Activated CD8-positive, alpha-beta memory T cell treated with anti-CD3 and anti-CD28 coated beads, Interleukin-2, amount 50 U/mL, for 1 hour (primary cell): ENCODE measurements around the gene PLD3.
"Not testable (repeated sequence)": the region's sequence is repeated elsewhere in the genome, so short reads cannot be mapped to it uniquely, and the experiment has no call there.

Experiments
- DNase-seq: peaks from one replicate; pipeline ENCODE4 v3.0.0-alpha.2; 2020; ENCODE audit errors: extremely low read depth

PLD3 gene

GRCh38 chr19:40389404-40390083 lies 41.0 kb downstream of the PLD3 start:
- no peak for DNase-seq

GRCh38 chr19:40390084-40390742 lies 41.7 kb downstream of the PLD3 start, which contains the start of gene HIPK4:
Gene HIPK4 (minus strand): TSS chr19:40390181. CDS start chr19:40389902, 279 bp downstream.
- DNase-seq: no peak

DNA sequence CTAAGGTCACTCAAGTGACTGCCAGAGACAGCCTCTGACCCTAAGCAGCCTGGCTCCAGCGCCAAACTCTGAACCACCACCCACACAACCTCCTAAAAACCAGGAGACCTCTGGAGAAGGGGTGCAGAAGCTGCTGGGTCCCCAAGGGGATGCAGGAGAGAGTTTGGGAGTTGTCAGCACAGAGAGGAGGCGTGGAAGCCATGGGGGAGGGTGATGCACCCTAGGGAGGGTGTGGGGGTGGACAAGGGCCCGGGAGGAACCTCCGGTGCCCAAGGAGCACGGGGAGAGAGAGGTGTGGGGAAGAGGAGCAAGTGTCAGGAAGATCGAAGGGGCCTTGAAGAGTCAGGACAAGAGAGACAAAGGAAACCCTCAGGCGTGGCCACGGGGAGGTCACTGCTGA lies 43.6 kb downstream of the PLD3 start:
- DNase-seq: no peak

DNA sequence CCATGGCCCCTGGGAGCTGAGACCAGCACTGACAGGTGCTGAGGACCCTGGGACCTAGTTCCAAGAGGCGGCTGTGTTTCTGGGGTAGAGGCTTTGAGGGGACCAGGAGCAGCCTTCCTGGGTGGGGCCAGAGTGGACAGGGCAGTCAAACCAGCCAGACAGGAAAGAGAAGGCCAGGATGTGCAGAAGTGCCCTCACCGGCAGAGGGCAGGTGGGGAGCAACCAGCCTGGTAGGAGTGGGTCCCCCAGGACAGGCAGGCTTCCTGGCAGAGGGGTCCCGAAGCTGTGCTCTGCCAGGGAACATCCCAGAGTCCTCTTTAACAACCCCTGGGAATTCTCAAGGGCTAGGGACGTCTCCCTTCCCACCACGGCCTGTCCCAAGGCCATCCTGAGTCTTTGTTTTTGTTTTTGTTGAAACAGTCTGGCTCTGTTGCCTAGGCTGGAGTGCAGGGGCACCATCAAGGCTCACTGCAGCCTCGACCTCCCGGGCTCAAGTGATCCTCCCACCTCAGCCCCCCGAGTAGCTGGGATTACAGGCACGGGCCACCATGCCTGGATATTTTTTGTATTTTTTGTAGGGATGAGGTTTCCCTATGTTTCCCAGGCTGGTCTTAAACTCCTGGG lies 44.5 kb downstream of the PLD3 start:
- no peak for DNase-seq

- DNase-seq: no peak
These were observed 45.7 kb downstream of the PLD3 start for GRCh38 chr19:40393894-40394815.

- DNase-seq: no peak
These were observed 46.3 kb downstream of the PLD3 start for GRCh38 chr19:40394816-40395210.

DNA sequence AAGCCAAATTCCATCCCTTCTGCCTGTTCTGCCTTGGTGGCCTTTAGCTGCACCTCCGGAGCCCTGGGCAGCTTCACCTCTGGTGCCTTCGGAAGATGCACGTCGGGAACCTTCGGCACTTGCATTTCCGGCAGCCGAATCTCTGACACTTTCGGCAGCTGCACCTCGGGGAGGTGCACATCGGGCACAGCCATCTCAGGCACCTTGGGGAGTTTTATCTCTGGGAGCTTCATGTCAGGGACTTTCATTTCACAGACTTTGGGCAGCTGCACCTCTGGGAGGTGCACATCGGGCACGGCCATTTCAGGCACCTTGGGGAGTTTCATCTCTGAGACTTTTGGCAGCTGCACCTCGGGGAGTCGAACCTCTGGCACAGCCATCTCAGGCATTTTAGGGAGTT lies 47.5 kb downstream of the PLD3 start:
- no peak for DNase-seq

GRCh38 chr19:40396886-40397567 lies 48.5 kb downstream of the PLD3 start:
- DNase-seq: no peak

GRCh38 chr19:40397568-40397906 lies 49.0 kb downstream of the PLD3 start:
- DNase-seq: no peak

DNA sequence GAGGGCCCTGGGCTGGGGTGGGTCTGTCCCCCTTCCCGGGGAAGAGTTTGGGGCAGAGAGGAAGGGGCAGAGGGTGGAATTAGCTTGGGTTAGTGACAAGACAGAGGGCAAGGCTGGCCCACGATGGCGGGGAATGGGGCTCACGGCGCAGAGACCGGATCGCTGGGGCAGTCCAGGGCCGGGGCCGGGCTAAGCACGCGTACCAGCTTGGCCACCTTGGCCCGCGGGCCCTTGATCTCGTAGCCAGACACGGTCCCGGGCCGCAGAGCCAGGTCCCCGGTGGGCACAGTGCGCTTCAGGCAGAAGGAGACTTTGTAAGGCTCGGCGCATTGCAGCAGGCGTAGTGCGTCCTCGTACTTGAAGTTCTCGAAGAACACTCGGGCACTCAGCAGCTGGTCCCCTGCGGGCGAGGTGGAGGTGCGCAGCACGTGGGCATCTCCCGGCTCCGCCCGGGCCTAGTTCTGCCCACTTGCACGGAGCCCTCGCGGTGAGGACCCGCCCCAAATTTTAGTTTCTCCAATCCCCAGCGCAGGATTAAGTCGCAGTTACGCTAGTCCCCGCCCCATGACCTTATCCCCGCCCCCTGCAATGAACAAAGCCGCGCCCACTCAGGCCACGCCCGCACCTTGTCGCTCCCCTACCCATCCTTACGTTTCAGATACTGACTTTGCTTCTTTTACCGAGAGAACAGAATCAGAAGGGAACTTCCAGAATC lies 50.1 kb downstream of the PLD3 start:
- no peak for DNase-seq

DNA sequence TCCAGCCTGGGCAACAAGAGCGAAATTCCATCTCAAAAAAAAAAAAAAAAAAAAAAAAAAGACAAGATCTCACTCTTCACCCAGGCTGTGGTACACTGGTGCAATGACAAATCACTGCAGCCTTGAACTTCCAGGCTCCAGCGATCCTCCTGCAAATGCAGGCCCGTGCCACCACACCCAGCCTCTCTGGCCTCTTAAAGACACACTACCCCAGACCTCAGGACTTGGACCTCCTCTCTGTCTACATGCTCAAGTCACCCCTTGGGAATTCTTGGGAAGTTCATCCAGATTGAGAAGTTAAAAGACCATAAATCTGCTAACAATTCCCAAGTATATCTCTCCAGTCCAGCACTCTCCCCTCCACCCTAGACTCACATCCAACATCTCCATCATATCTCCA lies 52.1 kb downstream of the PLD3 start:
- DNase-seq: no peak

DNA sequence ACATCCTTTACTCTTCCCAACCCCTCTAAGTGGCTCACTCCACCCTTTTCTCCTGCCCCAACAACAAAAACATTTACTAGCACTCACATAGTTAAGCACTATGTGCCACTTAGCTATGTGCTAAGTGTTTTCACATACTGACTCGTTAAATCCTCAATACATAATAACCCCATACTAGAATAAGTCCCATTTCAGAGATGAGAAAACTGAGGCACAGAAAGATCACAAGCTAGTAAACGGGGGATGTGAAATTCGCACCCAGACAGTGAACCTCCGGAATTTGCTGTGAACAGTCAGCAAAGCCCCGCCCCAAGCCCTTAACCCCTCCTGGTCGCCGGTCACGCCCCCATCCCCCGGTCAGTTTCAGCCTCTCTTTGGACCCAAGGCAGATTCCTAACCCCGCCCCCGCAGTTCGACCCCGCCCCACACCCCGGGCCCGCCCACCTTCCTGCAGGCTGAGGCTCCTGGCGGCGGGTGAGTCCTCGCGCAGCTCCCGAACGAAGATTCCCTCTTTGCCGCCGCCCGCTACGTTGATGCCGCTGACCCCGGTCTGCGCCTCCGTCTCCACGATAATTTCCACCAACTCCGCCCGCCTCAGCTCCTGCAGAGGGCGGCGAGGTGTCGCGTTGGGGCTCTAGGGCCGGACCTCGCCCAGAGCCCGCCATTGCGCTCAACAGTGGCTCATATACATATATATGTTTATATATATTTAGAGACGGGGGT lies 54.9 kb downstream of the PLD3 start:
- DNase-seq: peak; percentile 27

DNA sequence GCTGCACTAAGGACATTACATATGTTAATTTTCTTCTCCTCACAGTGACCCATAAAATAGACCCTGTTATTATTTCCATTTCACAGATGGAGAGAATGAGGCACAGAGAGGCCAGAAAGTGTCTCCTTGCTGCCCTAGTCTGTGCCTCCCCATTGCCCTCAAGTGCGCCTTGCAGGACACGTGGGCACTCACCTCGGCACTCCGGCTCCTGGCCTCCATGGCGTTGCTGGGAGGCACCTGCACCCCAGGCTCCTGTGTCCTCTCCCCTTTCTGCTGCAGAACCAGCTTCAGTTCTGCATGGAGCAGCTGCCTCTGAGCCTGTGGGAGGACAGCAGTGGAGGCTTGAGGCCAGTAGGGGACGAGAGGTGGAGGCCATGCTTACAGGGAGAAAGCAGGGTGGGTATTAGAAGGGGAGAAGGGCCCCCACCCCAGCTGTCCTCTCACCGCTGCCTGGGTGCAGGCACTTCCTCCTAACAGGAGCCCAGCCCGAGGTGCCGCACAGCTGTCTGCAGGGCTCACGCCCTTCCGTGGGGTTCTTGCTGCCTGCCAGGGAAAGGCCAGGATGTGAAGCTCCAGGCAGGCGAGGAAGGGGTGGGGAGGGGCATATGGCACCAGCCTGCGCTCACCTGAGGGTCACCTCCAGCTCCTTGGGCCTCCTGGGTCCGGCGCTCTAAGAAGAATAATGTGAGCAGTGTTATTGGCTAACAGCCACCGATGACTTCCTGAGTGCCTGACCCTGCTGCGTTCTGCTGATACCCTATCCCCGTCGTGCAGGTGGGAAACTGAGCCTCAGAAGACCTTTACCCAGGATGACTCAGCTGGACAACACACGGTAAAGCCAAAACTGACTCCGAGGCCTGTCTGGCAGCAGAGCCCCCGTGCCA lies 59.5 kb downstream of the PLD3 start:
- DNase-seq: no peak

- not testable (repeated sequence) for DNase-seq
These were observed 60.1 kb downstream of the PLD3 start for GRCh38 chr19:40408598-40408925.

DNA sequence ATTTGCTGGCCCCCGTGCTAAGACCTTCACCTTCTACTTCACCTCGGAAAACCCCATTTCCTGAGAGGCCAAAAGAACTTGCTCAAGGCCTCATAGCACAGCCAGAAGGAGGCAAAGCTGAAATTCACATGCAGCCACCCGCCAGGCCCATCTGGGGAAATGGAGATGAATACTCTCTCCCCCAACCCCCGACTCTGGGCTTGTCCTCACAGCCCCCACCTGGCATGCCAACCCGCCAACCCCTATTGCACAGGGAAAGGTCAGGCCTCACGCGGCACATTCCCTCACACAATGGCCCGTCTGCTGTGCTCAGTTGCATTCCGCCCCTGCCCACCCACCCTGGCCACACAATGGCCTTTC lies 61.5 kb downstream of the PLD3 start:
- DNase-seq: no peak

GRCh38 chr19:40411125-40411842 lies 62.8 kb downstream of the PLD3 start:
- DNase-seq: no peak

DNA sequence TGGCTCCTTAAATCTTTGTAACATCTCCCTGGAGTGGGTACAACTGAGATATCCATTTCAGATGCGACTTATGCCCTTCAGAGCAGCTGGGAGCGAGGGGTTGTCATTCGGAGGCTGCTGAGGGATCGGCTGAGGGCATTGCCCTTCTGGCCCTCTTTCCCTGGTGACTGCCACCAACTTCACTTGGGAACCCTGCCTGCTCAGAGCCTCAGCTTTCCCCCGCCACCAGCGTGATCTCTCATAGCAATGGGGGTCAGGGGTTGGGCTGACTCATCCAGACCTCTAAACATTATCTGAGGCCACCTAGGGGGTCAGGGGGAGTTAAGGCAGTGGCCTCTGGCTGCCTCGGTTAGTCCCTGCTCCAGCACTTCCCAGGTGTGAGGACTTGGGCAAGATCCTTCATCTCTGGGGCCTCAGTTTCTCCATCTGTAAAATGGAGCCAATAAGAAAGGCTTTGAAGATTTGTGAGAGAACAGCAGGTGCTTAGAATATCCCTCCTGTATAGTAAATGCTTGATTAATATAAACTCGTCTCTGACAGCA lies 63.5 kb downstream of the PLD3 start:
- DNase-seq: no peak

DNA sequence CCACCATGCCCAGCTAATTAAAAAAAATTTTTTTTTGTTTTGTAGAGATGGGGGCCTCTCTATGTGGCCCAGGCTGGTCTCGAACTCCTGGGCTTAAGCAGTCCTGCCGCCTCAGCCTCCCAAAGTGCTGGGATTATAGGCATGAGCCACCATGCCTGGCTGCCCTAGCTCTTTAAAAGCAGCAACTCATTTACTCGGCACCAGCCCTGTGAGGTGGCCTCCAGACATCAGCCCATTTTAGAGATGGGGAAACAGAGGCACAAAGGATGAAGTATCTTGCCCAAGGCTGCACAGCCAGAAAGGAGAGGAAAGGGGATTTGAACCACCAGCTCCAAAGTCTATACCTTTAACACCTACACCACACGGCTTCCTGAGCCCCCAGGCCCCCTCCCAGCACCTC lies 64.4 kb downstream of the PLD3 start:
- DNase-seq: no peak
